ENCODE data around the gene DYNLT2B.
A peak's percentile ranks its signal among the peaks of the same experiment; 100 is the strongest.

The DYNLT2B gene

DNA sequence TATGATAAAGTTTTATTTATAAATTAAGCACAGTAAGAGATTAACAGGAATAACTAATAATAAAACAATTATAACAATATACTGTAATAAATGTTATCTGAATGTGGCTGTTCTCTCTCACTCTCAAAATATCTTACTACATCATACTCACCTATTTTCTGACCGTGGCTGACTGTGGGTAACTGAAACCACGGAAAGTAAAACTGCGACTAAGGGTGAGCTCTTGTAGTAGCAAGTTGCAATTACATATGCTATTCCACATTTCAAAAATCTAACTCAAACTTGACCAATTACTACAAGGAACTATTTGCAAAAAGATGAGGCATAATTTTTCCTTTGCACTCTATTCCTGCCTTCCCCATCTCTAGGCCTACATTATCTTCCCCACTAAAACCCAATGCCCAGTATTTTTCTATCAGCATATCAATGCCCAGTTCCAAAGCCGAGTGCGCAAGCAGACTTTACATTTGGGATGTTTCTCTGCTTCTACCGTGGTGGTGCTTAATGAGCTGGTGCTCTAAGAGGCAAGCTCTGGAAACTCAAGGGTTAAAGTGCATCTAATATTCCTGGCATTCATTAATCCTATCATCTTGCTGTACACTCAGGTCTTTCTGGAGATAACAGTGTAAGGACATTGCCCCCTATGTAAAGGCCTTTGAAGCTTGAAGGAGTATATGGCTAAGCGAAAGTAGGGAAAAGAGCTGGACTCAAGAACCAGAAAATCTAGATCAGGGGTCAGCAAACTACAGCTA lies 37.2 kb downstream of the DYNLT2B start:
- peaks cover 24% of the 10 kb centered on the region for H3K4me1 ChIP-seq (ENCODE audit: low read length)
- TF ChIP-seq EZH2 (optimal IDR thresholded peaks at IDR 0.05; ENCODE audit: low read depth, low read length), result no peak
- TF ChIP-seq, protein P1, sequence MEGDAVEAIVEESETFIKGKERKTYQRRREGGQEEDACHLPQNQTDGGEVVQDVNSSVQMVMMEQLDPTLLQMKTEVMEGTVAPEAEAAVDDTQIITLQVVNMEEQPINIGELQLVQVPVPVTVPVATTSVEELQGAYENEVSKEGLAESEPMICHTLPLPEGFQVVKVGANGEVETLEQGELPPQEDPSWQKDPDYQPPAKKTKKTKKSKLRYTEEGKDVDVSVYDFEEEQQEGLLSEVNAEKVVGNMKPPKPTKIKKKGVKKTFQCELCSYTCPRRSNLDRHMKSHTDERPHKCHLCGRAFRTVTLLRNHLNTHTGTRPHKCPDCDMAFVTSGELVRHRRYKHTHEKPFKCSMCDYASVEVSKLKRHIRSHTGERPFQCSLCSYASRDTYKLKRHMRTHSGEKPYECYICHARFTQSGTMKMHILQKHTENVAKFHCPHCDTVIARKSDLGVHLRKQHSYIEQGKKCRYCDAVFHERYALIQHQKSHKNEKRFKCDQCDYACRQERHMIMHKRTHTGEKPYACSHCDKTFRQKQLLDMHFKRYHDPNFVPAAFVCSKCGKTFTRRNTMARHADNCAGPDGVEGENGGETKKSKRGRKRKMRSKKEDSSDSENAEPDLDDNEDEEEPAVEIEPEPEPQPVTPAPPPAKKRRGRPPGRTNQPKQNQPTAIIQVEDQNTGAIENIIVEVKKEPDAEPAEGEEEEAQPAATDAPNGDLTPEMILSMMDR (IDR thresholded peaks at IDR 0.05; ENCODE audit: low read length), result no peak
- TF ChIP-seq EZH2phosphoT487 (IDR thresholded peaks at IDR 0.05; ENCODE audit: low read length), result no peak
- peaks cover 10% of the 10 kb centered on the region for H3F3A ChIP-seq (ENCODE audit: insufficient read depth, low read length)
- peak overlapping the region; percentile 58 for H3K4me2 ChIP-seq (ENCODE audit: low read depth, low read length)
- H3K9me2 ChIP-seq (replicated peaks; ENCODE audit: insufficient read depth, low read length), result no peaks in the 10 kb centered on the region
- 0 out of 2 replicates have a peak overlapping the region, but pooled peaks have one; percentile 11 for H3K4me3 ChIP-seq (ENCODE audit: low read length)
- no peaks in the 10 kb centered on the region for H3K9me3 ChIP-seq (replicated peaks; ENCODE audit: insufficient read depth, low read length)
- no peaks in the 10 kb centered on the region for H3K27me3 ChIP-seq (replicated peaks; ENCODE audit: insufficient read depth, low read length)
- H3K9ac ChIP-seq (ENCODE audit: low read length), result no peak overlapping the region
- peak overlapping the region; percentile 30; the same call in 1 of the 2 replicates for H3K27ac ChIP-seq (ENCODE audit: low read length)
- no peaks in the 10 kb centered on the region for H3K36me3 ChIP-seq (replicated peaks; ENCODE audit: insufficient read depth, low read length)
- peaks cover 3% of the 10 kb centered on the region; the same call in 1 of the 2 replicates for H4K20me1 ChIP-seq (ENCODE audit: insufficient read depth, low read length)
- peaks cover 91% of the 10 kb centered on the region for H3K79me2 ChIP-seq (ENCODE audit: low read length)
- no peak overlapping the region for H2AFZ ChIP-seq (ENCODE audit: low read length)
- DNase-seq, result peak; percentile 79

DNA sequence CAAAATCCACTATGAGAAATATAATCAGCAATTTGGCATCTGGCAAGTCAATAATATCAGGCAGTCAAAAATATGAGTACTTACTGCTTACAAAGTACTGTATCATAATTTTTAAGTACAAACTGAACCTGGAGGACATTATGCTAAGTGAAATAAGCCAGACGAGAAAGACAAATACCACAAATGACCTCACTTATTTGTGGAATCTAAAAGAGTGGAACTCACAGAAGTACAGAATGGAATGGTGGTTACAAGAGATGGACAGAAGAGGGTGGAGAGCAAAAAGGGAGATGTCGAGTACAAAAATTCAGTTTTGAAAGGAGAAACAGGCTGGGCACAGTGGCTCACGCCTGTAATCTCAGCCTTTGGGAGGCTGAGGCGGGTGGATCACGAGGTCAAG lies 42.9 kb downstream of the DYNLT2B start:
- Histone ChIP-seq H3K27me3 (replicated peaks; ENCODE audit: insufficient read depth, low read length) (no peaks in the 10 kb centered on the region), H3K79me2 (ENCODE audit: low read length) (peaks cover 80% of the 10 kb centered on the region), H4K20me1 (ENCODE audit: insufficient read depth, low read length) (no peaks in the 10 kb centered on the region), H2AFZ (ENCODE audit: low read length) (peak overlapping the region; percentile 39; the same call in 1 of the 2 replicates), H3K4me1 (ENCODE audit: low read length) (peaks cover 28% of the 10 kb centered on the region), H3K9ac (ENCODE audit: low read length) (peak overlapping the region; percentile 28; the same call in 1 of the 2 replicates), H3K9me2 (replicated peaks; ENCODE audit: insufficient read depth, low read length) (no peaks in the 10 kb centered on the region), H3K36me3 (replicated peaks; ENCODE audit: insufficient read depth, low read length) (0 out of 2 replicates have a peak, but pooled peaks cover 3% of the 10 kb centered on the region), H3K27ac (ENCODE audit: low read length) (peak overlapping the region; percentile 69), H3F3A (ENCODE audit: insufficient read depth, low read length) (peaks cover 16% of the 10 kb centered on the region), H3K4me2 (ENCODE audit: low read depth, low read length) (peak overlapping the region; percentile 69), H3K9me3 (replicated peaks; ENCODE audit: insufficient read depth, low read length) (no peaks in the 10 kb centered on the region), H3K4me3 (ENCODE audit: low read length) (peak overlapping the region; percentile 51)
- TF ChIP-seq EZH2 (optimal IDR thresholded peaks at IDR 0.05; ENCODE audit: low read depth, low read length), result no peak
- no peak for TF ChIP-seq EZH2phosphoT487 (IDR thresholded peaks at IDR 0.05; ENCODE audit: low read length)
- DNase-seq, result no peak

DNA sequence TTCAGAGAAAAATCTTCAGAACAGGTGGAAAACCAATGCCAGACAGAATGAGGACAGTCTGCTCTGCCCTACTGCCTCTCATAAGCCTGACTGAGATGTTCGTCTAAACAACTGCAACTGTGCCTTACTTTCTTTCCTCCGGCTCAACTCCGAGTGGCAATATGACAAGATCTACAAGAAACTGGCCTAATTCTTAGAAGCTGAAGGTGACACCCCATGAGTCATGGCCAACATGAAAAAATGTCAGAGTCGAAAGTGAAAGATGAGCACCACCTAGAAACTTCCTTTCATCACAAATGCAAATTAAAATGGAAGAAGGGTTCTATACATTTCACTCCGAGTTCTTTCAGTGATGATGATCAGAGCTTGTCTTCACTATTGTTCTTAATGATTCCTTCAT lies 43.5 kb downstream of the DYNLT2B start:
- Histone ChIP-seq H3F3A (ENCODE audit: insufficient read depth, low read length) (peaks cover 16% of the 10 kb centered on the region), H3K4me3 (ENCODE audit: low read length) (peak overlapping the region; percentile 51), H4K20me1 (ENCODE audit: insufficient read depth, low read length) (no peaks in the 10 kb centered on the region), H3K27ac (ENCODE audit: low read length) (peak overlapping the region; percentile 69), H3K4me1 (ENCODE audit: low read length) (peaks cover 26% of the 10 kb centered on the region), H3K9me3 (replicated peaks; ENCODE audit: insufficient read depth, low read length) (no peaks in the 10 kb centered on the region), H3K27me3 (replicated peaks; ENCODE audit: insufficient read depth, low read length) (no peaks in the 10 kb centered on the region), H3K79me2 (ENCODE audit: low read length) (peaks cover 79% of the 10 kb centered on the region), H3K9ac (ENCODE audit: low read length) (peak overlapping the region; percentile 28; the same call in 1 of the 2 replicates), H2AFZ (ENCODE audit: low read length) (peak overlapping the region; percentile 39), H3K36me3 (replicated peaks; ENCODE audit: insufficient read depth, low read length) (0 out of 2 replicates have a peak, but pooled peaks cover 4% of the 10 kb centered on the region), H3K9me2 (replicated peaks; ENCODE audit: insufficient read depth, low read length) (no peaks in the 10 kb centered on the region), H3K4me2 (ENCODE audit: low read depth, low read length) (peak overlapping the region; percentile 69)
- TF ChIP-seq, protein P1 (IDR thresholded peaks at IDR 0.05; ENCODE audit: low read length), result no peak
- TF ChIP-seq EZH2phosphoT487 (IDR thresholded peaks at IDR 0.05; ENCODE audit: low read length), result no peak
- TF ChIP-seq EZH2 (optimal IDR thresholded peaks at IDR 0.05; ENCODE audit: low read depth, low read length), result no peak
- DNase-seq, result peak; percentile 94

Measured in MM.1S (cell line).